HepG2 (cell line): ENCODE results near the gene CENATAC. TPM values are rescaled to one million over a fixed set of nuclear protein-coding genes. Genes with fewer than 3 reads are reported as not detected.

Source experiments
- EP300 ChIP-seq, 3 experiments: sonication (generic) in 1 of 3; formaldehyde crosslinking in 1 of 3; IDR thresholded peaks; 2 replicates each; pipeline versions ENCODE4 v1.5.1 to v1.6.1; 2011 to 2020; ENCODE audit warnings: low read depth in 2 of 3, low read length in 2 of 3, borderline replicate concordance in 1 of 3, improper control_type of control experiment in 1 of 3, mild to moderate bottlenecking in 1 of 3, missing genetic modification reagents in 1 of 3, moderate library complexity in 1 of 3
- JUN ChIP-seq: sonication (generic); formaldehyde crosslinking; IDR thresholded peaks from 2 replicates; pipeline ENCODE4 v1.4.0; 2020; ENCODE audit warnings: mild to moderate bottlenecking, missing genetic modification reagents
- KDM5B ChIP-seq: sonication (generic); formaldehyde crosslinking; IDR thresholded peaks from 2 replicates; pipeline ENCODE4 v1.4.0; 2020; ENCODE audit warnings: missing genetic modification reagents, mild to moderate bottlenecking, borderline replicate concordance
- NCOA5 ChIP-seq: sonication (generic); formaldehyde crosslinking; IDR thresholded peaks from 2 replicates; pipeline ENCODE4 v1.4.0; 2020; ENCODE audit warnings: missing genetic modification reagents
- SCMH1 ChIP-seq: sonication (generic); formaldehyde crosslinking; IDR thresholded peaks from 2 replicates; pipeline ENCODE4 v1.9.0; 2021; ENCODE audit warnings: missing genetic modification reagents, mild to moderate bottlenecking, borderline replicate concordance
- ZFP36 ChIP-seq: fragments of 150-350 bp; IDR thresholded peaks from 2 replicates; pipeline ENCODE4 v1.6.1; 2018; ENCODE audit warnings: borderline replicate concordance, low read length, low read depth; ENCODE audit not compliant: partially characterized antibody
- ZFP41 ChIP-seq: sonication (generic); formaldehyde crosslinking; IDR thresholded peaks from 2 replicates; pipeline ENCODE4 v1.4.0; 2020; ENCODE audit warnings: mild to moderate bottlenecking, missing genetic modification reagents, borderline replicate concordance
- ZNF224 ChIP-seq: sonication (generic); formaldehyde crosslinking; IDR thresholded peaks from 2 replicates; pipeline ENCODE4 v1.5.0; 2020; ENCODE audit warnings: mild to moderate bottlenecking, missing genetic modification reagents
- ZNF264 ChIP-seq: sonication (generic); formaldehyde crosslinking; IDR thresholded peaks from 2 replicates; pipeline ENCODE4 v1.4.0; 2020; ENCODE audit warnings: missing genetic modification reagents
- polyA plus RNA-seq, 8 experiments: library from polyadenylated mRNA; depleted of rRNA in 3 of 8; stranded (reverse) in 7 of 8; unstranded in 1 of 8; fragments of >200 nt; fragmentation: Illumina TruSeq in 4 of 8; extraction: Trizol in 4 of 8; gene quantifications; 2 replicates each; pipeline versions ENCODE4 v1.2.1 to v1.2.3, GENCODE V29; 2011 to 2016; ENCODE audit warnings: low read depth in 4 of 8, missing spikeins in 1 of 8, mixed read lengths in 1 of 8; ENCODE audit not compliant: insufficient read depth in 1 of 8
- total RNA-seq, 5 experiments: library from RNA; depleted of rRNA; stranded (reverse); fragments of >200 nt; fragmentation: Illumina TruSeq; extraction: Trizol; gene quantifications; 2 replicates each; pipeline ENCODE4 v1.2.3, GENCODE V29; 2016; ENCODE audit warnings: low read depth in 1 of 5
- TF ChIP-seq, protein P1 (sequence below), 2 experiments: IDR thresholded peaks; 2 replicates each; pipeline ENCODE4 v1.6.1; 2011 to 2012; ENCODE audit warnings: low read length in 2 of 2, borderline replicate concordance in 1 of 2, low read depth in 1 of 2, mild to moderate bottlenecking in 1 of 2, moderate library complexity in 1 of 2
- TF ChIP-seq, protein P2 (sequence below): IDR thresholded peaks from 2 replicates; pipeline ENCODE4 v1.6.1; 2016; ENCODE audit warnings: low read depth, control low read depth
- TF ChIP-seq, protein P3 (sequence below): sonication (generic); formaldehyde crosslinking; IDR thresholded peaks from 2 replicates; pipeline ENCODE4 v1.8.1; 2023; ENCODE audit warnings: mild to moderate bottlenecking, missing genetic modification reagents
- TF ChIP-seq, protein P4 (sequence below): sonication (generic); formaldehyde crosslinking; conservative IDR thresholded peaks from 2 replicates; pipeline ENCODE4 v1.8.1; 2023; ENCODE audit warnings: missing genetic modification reagents

Gene CENATAC
- total and polyA plus RNA-seq, 2 of the 13 experiments (the other 11 are each of a cell fraction or from before 2014, with no cell fraction given): 21.7 to 25.0 TPM

DNA sequence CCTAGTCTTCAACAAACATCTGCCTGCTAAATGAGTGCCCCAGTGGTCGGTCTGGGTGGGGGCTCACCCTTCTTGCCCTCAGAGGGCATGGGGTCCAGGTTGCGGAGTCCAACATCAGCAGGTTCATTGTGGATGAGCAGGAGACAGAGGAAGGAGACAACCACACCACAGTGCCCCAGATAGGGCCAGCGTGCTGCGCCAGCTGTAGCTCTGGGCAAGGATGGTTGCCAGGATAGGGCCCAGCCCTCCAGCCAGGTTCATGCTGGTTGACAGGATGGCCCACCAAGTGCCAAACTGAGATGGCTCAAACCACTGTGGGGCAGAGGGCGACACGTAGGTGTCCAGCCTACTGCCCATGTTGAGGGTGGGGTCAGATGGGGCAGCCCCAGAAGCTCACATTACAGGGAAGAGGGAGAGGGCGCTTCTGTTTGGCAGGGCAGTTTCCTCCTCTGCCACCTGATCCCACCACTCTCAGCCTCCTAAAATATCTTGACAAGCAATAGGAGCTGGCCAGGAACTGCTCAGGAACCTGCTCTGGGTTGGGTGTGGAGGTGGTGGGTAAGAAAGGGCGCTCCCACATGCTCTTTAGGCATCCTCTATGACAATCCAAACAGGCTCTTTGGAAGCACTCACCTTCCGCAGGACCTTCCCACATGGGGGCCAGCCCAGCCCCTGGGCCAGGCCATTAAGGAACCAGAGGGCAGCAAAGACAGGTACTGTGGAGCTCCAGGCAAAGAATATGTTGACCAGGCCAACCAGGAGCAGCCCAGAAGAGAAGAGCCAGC, 29.8 kb downstream of the CENATAC start (continued):
- no peak for TF ChIP-seq EP300 (IDR thresholded peaks at IDR 0.05; ENCODE audit: low read depth in 2 of 2, low read length in 2 of 2)
- TF ChIP-seq EP300 (CRISPR knock-in tag; IDR thresholded peaks at IDR 0.05; ENCODE audit: borderline replicate concordance): no peak
- TF ChIP-seq, protein P1, sequence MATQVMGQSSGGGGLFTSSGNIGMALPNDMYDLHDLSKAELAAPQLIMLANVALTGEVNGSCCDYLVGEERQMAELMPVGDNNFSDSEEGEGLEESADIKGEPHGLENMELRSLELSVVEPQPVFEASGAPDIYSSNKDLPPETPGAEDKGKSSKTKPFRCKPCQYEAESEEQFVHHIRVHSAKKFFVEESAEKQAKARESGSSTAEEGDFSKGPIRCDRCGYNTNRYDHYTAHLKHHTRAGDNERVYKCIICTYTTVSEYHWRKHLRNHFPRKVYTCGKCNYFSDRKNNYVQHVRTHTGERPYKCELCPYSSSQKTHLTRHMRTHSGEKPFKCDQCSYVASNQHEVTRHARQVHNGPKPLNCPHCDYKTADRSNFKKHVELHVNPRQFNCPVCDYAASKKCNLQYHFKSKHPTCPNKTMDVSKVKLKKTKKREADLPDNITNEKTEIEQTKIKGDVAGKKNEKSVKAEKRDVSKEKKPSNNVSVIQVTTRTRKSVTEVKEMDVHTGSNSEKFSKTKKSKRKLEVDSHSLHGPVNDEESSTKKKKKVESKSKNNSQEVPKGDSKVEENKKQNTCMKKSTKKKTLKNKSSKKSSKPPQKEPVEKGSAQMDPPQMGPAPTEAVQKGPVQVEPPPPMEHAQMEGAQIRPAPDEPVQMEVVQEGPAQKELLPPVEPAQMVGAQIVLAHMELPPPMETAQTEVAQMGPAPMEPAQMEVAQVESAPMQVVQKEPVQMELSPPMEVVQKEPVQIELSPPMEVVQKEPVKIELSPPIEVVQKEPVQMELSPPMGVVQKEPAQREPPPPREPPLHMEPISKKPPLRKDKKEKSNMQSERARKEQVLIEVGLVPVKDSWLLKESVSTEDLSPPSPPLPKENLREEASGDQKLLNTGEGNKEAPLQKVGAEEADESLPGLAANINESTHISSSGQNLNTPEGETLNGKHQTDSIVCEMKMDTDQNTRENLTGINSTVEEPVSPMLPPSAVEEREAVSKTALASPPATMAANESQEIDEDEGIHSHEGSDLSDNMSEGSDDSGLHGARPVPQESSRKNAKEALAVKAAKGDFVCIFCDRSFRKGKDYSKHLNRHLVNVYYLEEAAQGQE (IDR thresholded peaks at IDR 0.05; ENCODE audit: borderline replicate concordance in 1 of 2, low read depth in 1 of 2, low read length in 2 of 2): no peak
- no peak for TF ChIP-seq ZNF264
- TF ChIP-seq ZFP41 (CRISPR knock-in tag): no peak
- TF ChIP-seq, protein P2, sequence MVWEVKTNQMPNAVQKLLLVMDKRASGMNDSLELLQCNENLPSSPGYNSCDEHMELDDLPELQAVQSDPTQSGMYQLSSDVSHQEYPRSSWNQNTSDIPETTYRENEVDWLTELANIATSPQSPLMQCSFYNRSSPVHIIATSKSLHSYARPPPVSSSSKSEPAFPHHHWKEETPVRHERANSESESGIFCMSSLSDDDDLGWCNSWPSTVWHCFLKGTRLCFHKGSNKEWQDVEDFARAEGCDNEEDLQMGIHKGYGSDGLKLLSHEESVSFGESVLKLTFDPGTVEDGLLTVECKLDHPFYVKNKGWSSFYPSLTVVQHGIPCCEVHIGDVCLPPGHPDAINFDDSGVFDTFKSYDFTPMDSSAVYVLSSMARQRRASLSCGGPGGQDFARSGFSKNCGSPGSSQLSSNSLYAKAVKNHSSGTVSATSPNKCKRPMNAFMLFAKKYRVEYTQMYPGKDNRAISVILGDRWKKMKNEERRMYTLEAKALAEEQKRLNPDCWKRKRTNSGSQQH: no peak
- TF ChIP-seq NCOA5 (CRISPR knock-in tag): no peak
- TF ChIP-seq, protein P3, sequence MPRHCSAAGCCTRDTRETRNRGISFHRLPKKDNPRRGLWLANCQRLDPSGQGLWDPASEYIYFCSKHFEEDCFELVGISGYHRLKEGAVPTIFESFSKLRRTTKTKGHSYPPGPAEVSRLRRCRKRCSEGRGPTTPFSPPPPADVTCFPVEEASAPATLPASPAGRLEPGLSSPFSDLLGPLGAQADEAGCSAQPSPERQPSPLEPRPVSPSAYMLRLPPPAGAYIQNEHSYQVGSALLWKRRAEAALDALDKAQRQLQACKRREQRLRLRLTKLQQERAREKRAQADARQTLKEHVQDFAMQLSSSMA (CRISPR knock-in tag): 0 out of 2 replicates have a peak, but pooled peaks have one; percentile 44
- TF ChIP-seq ZNF224 (CRISPR knock-in tag): no peak
- TF ChIP-seq ZFP36: no peak
- TF ChIP-seq KDM5B: no peak; the same call in 1 of the 2 replicates
- no peak for TF ChIP-seq JUN (CRISPR knock-in tag)
- TF ChIP-seq, protein P4, sequence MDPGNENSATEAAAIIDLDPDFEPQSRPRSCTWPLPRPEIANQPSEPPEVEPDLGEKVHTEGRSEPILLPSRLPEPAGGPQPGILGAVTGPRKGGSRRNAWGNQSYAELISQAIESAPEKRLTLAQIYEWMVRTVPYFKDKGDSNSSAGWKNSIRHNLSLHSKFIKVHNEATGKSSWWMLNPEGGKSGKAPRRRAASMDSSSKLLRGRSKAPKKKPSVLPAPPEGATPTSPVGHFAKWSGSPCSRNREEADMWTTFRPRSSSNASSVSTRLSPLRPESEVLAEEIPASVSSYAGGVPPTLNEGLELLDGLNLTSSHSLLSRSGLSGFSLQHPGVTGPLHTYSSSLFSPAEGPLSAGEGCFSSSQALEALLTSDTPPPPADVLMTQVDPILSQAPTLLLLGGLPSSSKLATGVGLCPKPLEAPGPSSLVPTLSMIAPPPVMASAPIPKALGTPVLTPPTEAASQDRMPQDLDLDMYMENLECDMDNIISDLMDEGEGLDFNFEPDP (CRISPR knock-in tag): no peak
- no peak for TF ChIP-seq SCMH1 (CRISPR knock-in tag)
